H9 (cell line): ENCODE data around the gene EPB41L4B. TPM values are rescaled to one million over a fixed set of nuclear protein-coding genes. Genes with fewer than 3 reads are reported as not detected.

ENCODE experiments used
- DNase-seq: peaks from one replicate; pipeline ENCODE4 v3.0.0-alpha.2; 2017
- H2AFZ ChIP-seq: one replicate; pipeline ENCODE4 v1.6.1; 2013; ENCODE audit warnings: mild to moderate bottlenecking, low read length, control low read depth, moderate library complexity
- H2AK5ac ChIP-seq: 2 replicates; pipeline ENCODE4 v1.6.1; 2013; ENCODE audit warnings: low read length, control low read depth, mixed read lengths; ENCODE audit not compliant: insufficient read length
- H2BK120ac ChIP-seq: one replicate; pipeline ENCODE4 v1.6.1; 2013; ENCODE audit warnings: low read depth, mild to moderate bottlenecking, low read length, control low read depth, inconsistent platforms; ENCODE audit not compliant: poor library complexity, severe bottlenecking
- H2BK12ac ChIP-seq: 2 replicates; pipeline ENCODE4 v1.6.1; 2013; ENCODE audit warnings: low read length, control low read depth, mixed read lengths, low read depth; ENCODE audit not compliant: insufficient read length
- H2BK15ac ChIP-seq: 2 replicates; pipeline ENCODE4 v1.6.1; 2013; ENCODE audit warnings: low read depth, low read length, control low read depth
- H2BK20ac ChIP-seq: one replicate; pipeline ENCODE4 v1.6.1; 2013; ENCODE audit warnings: low read depth, mild to moderate bottlenecking, low read length, control low read depth, inconsistent platforms; ENCODE audit not compliant: poor library complexity, severe bottlenecking
- H2BK5ac ChIP-seq: 2 replicates; pipeline ENCODE4 v1.6.1; 2013; ENCODE audit warnings: low read length, control low read depth, mixed read lengths; ENCODE audit not compliant: insufficient read length
- H3K14ac ChIP-seq: 2 replicates; pipeline ENCODE4 v1.6.1; 2013; ENCODE audit warnings: low read length, control low read depth; ENCODE audit not compliant: insufficient read depth
- H3K18ac ChIP-seq: 2 replicates; pipeline ENCODE4 v1.6.1; 2013; ENCODE audit warnings: low read depth, mild to moderate bottlenecking, mixed read lengths, low read length, control low read depth; ENCODE audit not compliant: insufficient read length
- H3K23ac ChIP-seq: 2 replicates; pipeline ENCODE4 v1.6.1; 2013; ENCODE audit warnings: low read length, control low read depth, mixed read lengths, low read depth; ENCODE audit not compliant: insufficient read length
- H3K23me2 ChIP-seq: 2 replicates; pipeline ENCODE4 v1.6.1; 2013; ENCODE audit warnings: low read depth, mild to moderate bottlenecking, mixed read lengths, low read length, control low read depth; ENCODE audit not compliant: insufficient read length, poor library complexity, severe bottlenecking
- H3K27ac ChIP-seq: 2 replicates; pipeline ENCODE4 v1.5.1; 2013; ENCODE audit warnings: low read length, control low read depth, mixed read lengths, low read depth; ENCODE audit not compliant: insufficient read length
- H3K27me3 ChIP-seq: 2 replicates; pipeline ENCODE4 v1.6.1; 2013; ENCODE audit warnings: low read length, control low read depth, inconsistent platforms; ENCODE audit not compliant: insufficient read depth
- H3K4ac ChIP-seq: 2 replicates; pipeline ENCODE4 v1.6.1; 2013; ENCODE audit warnings: low read depth, mild to moderate bottlenecking, control low read depth, inconsistent platforms, low read length, moderate library complexity
- H3K4me1 ChIP-seq: 2 replicates; pipeline ENCODE4 v1.6.1; 2013; ENCODE audit warnings: low read length, control low read depth, inconsistent platforms; ENCODE audit not compliant: insufficient read depth
- H3K4me2 ChIP-seq: 2 replicates; pipeline ENCODE4 v1.6.1; 2013; ENCODE audit warnings: low read length, control low read depth, mixed read lengths; ENCODE audit not compliant: insufficient read length, insufficient read depth
- H3K56ac ChIP-seq: 2 replicates; pipeline ENCODE4 v1.6.1; 2013; ENCODE audit warnings: low read depth, mild to moderate bottlenecking, mixed read lengths, low read length, control low read depth; ENCODE audit not compliant: insufficient read length
- H3K79me1 ChIP-seq: 2 replicates; pipeline ENCODE4 v1.6.1; 2013; ENCODE audit warnings: low read depth, mild to moderate bottlenecking, moderate library complexity, low read length, control low read depth, inconsistent platforms; ENCODE audit not compliant: insufficient read depth, poor library complexity, severe bottlenecking
- H3K79me2 ChIP-seq: 2 replicates; pipeline ENCODE4 v1.6.1; 2013; ENCODE audit warnings: low read length, control low read depth, inconsistent platforms; ENCODE audit not compliant: insufficient read depth
- H3K9ac ChIP-seq: 2 replicates; pipeline ENCODE4 v1.6.1; 2013; ENCODE audit warnings: low read length, control low read depth, mixed read lengths; ENCODE audit not compliant: insufficient read length; ENCODE audit errors: extremely low read depth
- H3K9me3 ChIP-seq: one replicate; pipeline ENCODE4 v1.6.1; 2013; ENCODE audit warnings: low read depth, low read length, inconsistent platforms; ENCODE audit not compliant: control insufficient read depth
- H3T11ph ChIP-seq: one replicate; pipeline ENCODE4 v1.6.1; 2013; ENCODE audit warnings: mild to moderate bottlenecking, low read length, control low read depth, inconsistent platforms
- H4K20me1 ChIP-seq: one replicate; pipeline ENCODE4 v1.6.1; 2013; ENCODE audit not compliant: control insufficient read depth, insufficient read length, insufficient read depth
- H4K5ac ChIP-seq: 2 replicates; pipeline ENCODE4 v1.6.1; 2013; ENCODE audit warnings: low read depth, mild to moderate bottlenecking, mixed read lengths, low read length, control low read depth; ENCODE audit not compliant: insufficient read length
- H4K8ac ChIP-seq: replicated peaks from 2 replicates; pipeline ENCODE4 v1.6.1; 2013; ENCODE audit warnings: low read length, control low read depth, mixed read lengths, low read depth; ENCODE audit not compliant: insufficient read length
- H4K91ac ChIP-seq: 2 replicates; pipeline ENCODE4 v1.6.1; 2013; ENCODE audit warnings: low read depth, mild to moderate bottlenecking, moderate library complexity, mixed read lengths, low read length, control low read depth; ENCODE audit not compliant: insufficient read length
- H3K27ac Mint-ChIP-seq, 3 experiments: 2 replicates in 2 of 3; 3 replicates in 1 of 3; pipeline ENCODE4 v1.8.0; 2020 to 2021; ENCODE audit warnings: mixed read lengths in 3 of 3, mild to moderate bottlenecking in 1 of 3, moderate library complexity in 1 of 3
- H3K27me3 Mint-ChIP-seq: 2 replicates; pipeline ENCODE4 v1.8.0; 2021; ENCODE audit warnings: low read depth, mild to moderate bottlenecking, moderate library complexity, mixed read lengths
- H3K36me3 Mint-ChIP-seq, 3 experiments: 2 replicates in 2 of 3; 3 replicates in 1 of 3; pipeline ENCODE4 v1.8.0; 2020 to 2021; ENCODE audit warnings: low read depth in 3 of 3, mixed read lengths in 3 of 3; ENCODE audit not compliant: insufficient read depth in 1 of 3
- H3K4me1 Mint-ChIP-seq, 2 experiments: 2 replicates each; pipeline ENCODE4 v1.8.0; 2020; ENCODE audit warnings: mixed read lengths in 2 of 2
- H3K4me3 Mint-ChIP-seq, 2 experiments: 2 replicates in 1 of 2; 3 replicates in 1 of 2; pipeline ENCODE4 v1.8.0; 2020 to 2021; ENCODE audit warnings: mild to moderate bottlenecking in 2 of 2, mixed read lengths in 2 of 2, moderate library complexity in 1 of 2
- H3K9me3 Mint-ChIP-seq, 2 experiments: 2 replicates in 1 of 2; 3 replicates in 1 of 2; pipeline ENCODE4 v1.8.0; 2020; ENCODE audit warnings: mild to moderate bottlenecking in 2 of 2, mixed read lengths in 2 of 2, moderate library complexity in 1 of 2
- CTCF ChIP-seq: fragments of 200-600 bp; sonication (generic); conservative IDR thresholded peaks from 3 replicates; pipeline ENCODE4 v1.8.0; 2021; ENCODE audit warnings: antibody characterized with exemption, mild to moderate bottlenecking
- WGBS: extraction: QIAGEN DNeasy Blood & Tissue Kit; methylation state at CpG from one replicate; pipeline ENCODE4 v1.1.7; 2013; ENCODE audit warnings: missing lambda C conversion rate, low lambda C conversion rate, mixed read lengths; ENCODE audit not compliant: insufficient read length; ENCODE audit errors: extremely low coverage; 5-methylcytosine and 5-hydroxymethylcytosine counted together
- total RNA-seq: library from RNA; stranded (reverse); gene quantifications from 2 replicates; pipeline ENCODE4 v1.2.1, GENCODE V29; 2021

EPB41L4B gene
- total RNA-seq, 1 experiment from 2014 or later: 18.9 TPM

GRCh38 chr9:109272745-109273144 lies 48.1 kb downstream of the EPB41L4B start:
- Mint-ChIP-seq H3K9me3 (peaks cover 0 to 2% of the 10 kb centered on the region in 2 experiments; a peak in 2 of 5 replicates), H3K27ac (no peak overlapping the region), H3K27me3 (no peaks in the 10 kb centered on the region), H3K4me1 (peaks cover 19% of the 10 kb centered on the region in 2 experiments), H3K4me3 (no peak overlapping the region), H3K36me3 (peaks cover 0 to 20% (median 5%) of the 10 kb centered on the region in 3 experiments; a peak in 4 of 7 replicates)
- no peak overlapping the region for H3K14ac ChIP-seq
- H2BK120ac ChIP-seq: no peak overlapping the region
- no peaks in the 10 kb centered on the region for H4K20me1 ChIP-seq
- H3K18ac ChIP-seq: no peak overlapping the region
- H2AK5ac ChIP-seq: no peak overlapping the region
- H4K91ac ChIP-seq: no peak overlapping the region
- no peak for DNase-seq
- H4K5ac ChIP-seq: no peak overlapping the region
- no peak overlapping the region for H3K23ac ChIP-seq
- no peaks in the 10 kb centered on the region for H3K79me2 ChIP-seq
- no peak for TF ChIP-seq CTCF
- H3K27ac ChIP-seq: no peak overlapping the region
- no peaks in the 10 kb centered on the region for H3K27me3 ChIP-seq
- H2BK15ac ChIP-seq: no peak overlapping the region
- no peak overlapping the region for H2AFZ ChIP-seq
- no peaks in the 10 kb centered on the region for H3K23me2 ChIP-seq
- no CpG with 5 or more reads among the region's 2 CpGs for WGBS
- H3K9me3 ChIP-seq: no peaks in the 10 kb centered on the region
- H2BK5ac ChIP-seq: no peak overlapping the region
- no peak overlapping the region for H3T11ph ChIP-seq
- H3K4me2 ChIP-seq: no peak overlapping the region
- no peak overlapping the region for H2BK12ac ChIP-seq
- H3K9ac ChIP-seq: no peak overlapping the region
- no peak overlapping the region for H4K8ac ChIP-seq
- no peak overlapping the region for H3K56ac ChIP-seq
- peaks cover 5% of the 10 kb centered on the region; the same call in 1 of the 2 replicates for H3K4me1 ChIP-seq
- no peak overlapping the region for H2BK20ac ChIP-seq
- no peaks in the 10 kb centered on the region for H3K79me1 ChIP-seq
- H3K4ac ChIP-seq: no peak overlapping the region
